Amniotic stem cell (primary cell): Measurements from ENCODE around the gene DCLRE1B.

Source experiments
- DNase-seq: peaks from one replicate; lab custom pipeline; 2025; lab: John Stamatoyannopoulos, UW

DCLRE1B gene

GRCh38 chr1:113904674-113905434 is at the start of gene DCLRE1B, which contains the start of gene AP4B1:
TSS of gene DCLRE1B (plus strand) at chr1:113905326. CDS start at chr1:113905587, 261 bp downstream.
TSS of gene AP4B1 (minus strand) at chr1:113904799. CDS start at chr1:113904717, 82 bp downstream.
- DNase-seq, result peak; percentile 99

- no peak for DNase-seq
Observed at GRCh38 chr1:113855630-113856400, 49.3 kb upstream of the DCLRE1B start.

GRCh38 chr1:113856401-113856790 is 48.7 kb upstream of the DCLRE1B start:
- DNase-seq, result no peak

- no peak for DNase-seq
Observed at GRCh38 chr1:113857776-113858175, 47.4 kb upstream of the DCLRE1B start.

- DNase-seq, result no peak
Observed at GRCh38 chr1:113858418-113858817, 46.7 kb upstream of the DCLRE1B start.

- no peak for DNase-seq
Observed at GRCh38 chr1:113858982-113859381, 46.1 kb upstream of the DCLRE1B start.

- DNase-seq, result no peak
Observed at GRCh38 chr1:113859478-113860175, 45.5 kb upstream of the DCLRE1B start.

GRCh38 chr1:113860891-113861290 is 44.2 kb upstream of the DCLRE1B start:
- DNase-seq, result peak; percentile 21

- no peak for DNase-seq
Observed at GRCh38 chr1:113861641-113862040, 43.5 kb upstream of the DCLRE1B start.

- DNase-seq, result no peak
Observed at GRCh38 chr1:113868387-113869083, 36.6 kb upstream of the DCLRE1B start.

GRCh38 chr1:113870778-113871177 is 34.3 kb upstream of the DCLRE1B start:
- no peak for DNase-seq

- DNase-seq, result peak; percentile 8
Observed at GRCh38 chr1:113871597-113872113, 33.5 kb upstream of the DCLRE1B start, which contains the start of gene PTPN22. TSS of gene PTPN22 (minus strand) at chr1:113871712.

GRCh38 chr1:113872219-113872935 is 32.7 kb upstream of the DCLRE1B start:
- DNase-seq, result no peak

- no peak for DNase-seq
Observed at GRCh38 chr1:113874012-113874879, 30.9 kb upstream of the DCLRE1B start.

- no peak for DNase-seq
Observed at GRCh38 chr1:113875714-113876113, 29.4 kb upstream of the DCLRE1B start.

GRCh38 chr1:113876176-113876575 is 28.9 kb upstream of the DCLRE1B start:
- no peak for DNase-seq

- DNase-seq, result no peak
Observed at GRCh38 chr1:113879739-113880038, 25.4 kb upstream of the DCLRE1B start.

GRCh38 chr1:113881661-113882060 is 23.5 kb upstream of the DCLRE1B start:
- no peak for DNase-seq

- no peak for DNase-seq
Observed at GRCh38 chr1:113886417-113887401, 18.4 kb upstream of the DCLRE1B start.
